ENCODE data around the gene MED4.

GRCh38 chr13:48125794-48126228 lies 30.9 kb upstream of the MED4 start:
- TF ChIP-seq CTCF (IDR thresholded peaks at IDR 0.05) (no peak), POLR2A (IDR thresholded peaks at IDR 0.05) (no peak), EP300 (IDR thresholded peaks at IDR 0.05) (no peak)
